GM15510 (cell line): ENCODE results near the gene CFAP74.

ENCODE experiments used
- POLR2A ChIP-seq: IDR thresholded peaks from 3 replicates; pipeline ENCODE4 v1.6.1; 2011; ENCODE audit warnings: borderline replicate concordance; ENCODE audit not compliant: insufficient read length; ENCODE audit errors: extremely low read depth

Gene CFAP74

GRCh38 chr1:2046174-2046917, 42.8 kb upstream of the CFAP74 start:
- no peak for TF ChIP-seq POLR2A

GRCh38 chr1:2045468-2046173, 42.0 kb upstream of the CFAP74 start:
- TF ChIP-seq POLR2A = no peak

GRCh38 chr1:2044510-2045319, 41.1 kb upstream of the CFAP74 start:
- TF ChIP-seq POLR2A = no peak

- TF ChIP-seq POLR2A = no peak
Observed at GRCh38 chr1:2043886-2044285, 40.3 kb upstream of the CFAP74 start.

- TF ChIP-seq POLR2A = no peak
Observed at GRCh38 chr1:2042830-2043773, 39.5 kb upstream of the CFAP74 start.

GRCh38 chr1:2041887-2042286, 38.3 kb upstream of the CFAP74 start:
- TF ChIP-seq POLR2A = no peak

GRCh38 chr1:2041305-2041704, 37.7 kb upstream of the CFAP74 start:
- no peak for TF ChIP-seq POLR2A

GRCh38 chr1:2039251-2039650, 35.7 kb upstream of the CFAP74 start:
- no peak for TF ChIP-seq POLR2A

- no peak for TF ChIP-seq POLR2A
Observed at GRCh38 chr1:2038229-2038628, 34.6 kb upstream of the CFAP74 start.

GRCh38 chr1:2037314-2037979, 33.9 kb upstream of the CFAP74 start:
- TF ChIP-seq POLR2A = no peak

GRCh38 chr1:2036287-2036686, 32.7 kb upstream of the CFAP74 start:
- TF ChIP-seq POLR2A = no peak

GRCh38 chr1:2033165-2033564, 29.6 kb upstream of the CFAP74 start:
- TF ChIP-seq POLR2A = no peak

- no peak for TF ChIP-seq POLR2A
Observed at GRCh38 chr1:2032737-2033136, 29.2 kb upstream of the CFAP74 start.

GRCh38 chr1:2031546-2032540, 28.3 kb upstream of the CFAP74 start:
- TF ChIP-seq POLR2A = no peak
